ENCODE results near the gene ARL8A.
"Not testable (repeated sequence)": the region's sequence is repeated elsewhere in the genome, so short reads cannot be mapped to it uniquely, and the experiment has no call there.

Gene ARL8A

DNA sequence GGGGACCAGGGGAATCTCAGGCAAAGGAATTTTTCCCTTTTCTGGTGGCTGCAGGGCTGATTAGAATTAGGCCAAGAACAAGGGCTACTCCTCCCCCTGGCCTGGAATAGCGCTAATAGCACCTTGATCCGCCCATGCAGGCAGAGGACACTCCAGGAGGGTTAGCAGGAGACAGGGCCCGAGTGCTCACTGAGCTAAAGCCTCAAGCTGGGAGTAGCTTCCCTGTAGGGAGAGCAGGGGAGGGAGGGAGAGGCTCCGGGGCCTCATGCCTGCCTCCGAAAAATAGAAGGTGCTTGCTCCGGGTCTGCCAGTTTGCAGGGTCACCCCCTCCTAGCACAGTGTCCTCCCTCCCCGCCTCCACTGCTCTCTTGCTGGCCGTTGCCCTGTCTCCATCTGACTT is 12.1 kb upstream of the ARL8A start:
- no peak for DNase-seq

DNA sequence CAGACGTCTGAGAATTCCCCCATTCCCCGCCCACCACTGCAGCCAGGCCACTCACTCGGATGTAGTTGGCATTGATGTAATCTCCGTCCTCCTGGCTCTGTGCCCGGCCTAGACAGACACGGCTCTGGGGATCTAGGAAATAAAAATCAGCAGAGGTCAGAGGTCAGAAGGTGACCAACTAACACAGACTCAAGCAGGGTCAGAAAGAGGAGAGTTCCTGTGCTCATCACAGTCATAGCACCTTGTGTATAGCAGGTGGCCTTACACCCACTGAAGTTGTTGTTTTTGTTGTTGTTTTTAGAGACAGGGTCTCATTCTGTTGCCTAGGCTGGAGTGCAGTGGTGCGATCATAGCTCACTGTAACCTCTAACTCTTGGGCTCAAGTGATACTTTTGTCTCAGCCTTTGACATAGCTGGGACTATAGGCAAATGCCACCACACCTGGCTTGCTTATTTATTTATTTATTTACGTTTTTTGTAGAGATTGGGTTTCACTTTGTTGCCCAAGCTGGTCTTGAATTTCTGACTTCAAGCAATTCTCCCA is 11.0 kb upstream of the ARL8A start:
- no peak for DNase-seq

DNA sequence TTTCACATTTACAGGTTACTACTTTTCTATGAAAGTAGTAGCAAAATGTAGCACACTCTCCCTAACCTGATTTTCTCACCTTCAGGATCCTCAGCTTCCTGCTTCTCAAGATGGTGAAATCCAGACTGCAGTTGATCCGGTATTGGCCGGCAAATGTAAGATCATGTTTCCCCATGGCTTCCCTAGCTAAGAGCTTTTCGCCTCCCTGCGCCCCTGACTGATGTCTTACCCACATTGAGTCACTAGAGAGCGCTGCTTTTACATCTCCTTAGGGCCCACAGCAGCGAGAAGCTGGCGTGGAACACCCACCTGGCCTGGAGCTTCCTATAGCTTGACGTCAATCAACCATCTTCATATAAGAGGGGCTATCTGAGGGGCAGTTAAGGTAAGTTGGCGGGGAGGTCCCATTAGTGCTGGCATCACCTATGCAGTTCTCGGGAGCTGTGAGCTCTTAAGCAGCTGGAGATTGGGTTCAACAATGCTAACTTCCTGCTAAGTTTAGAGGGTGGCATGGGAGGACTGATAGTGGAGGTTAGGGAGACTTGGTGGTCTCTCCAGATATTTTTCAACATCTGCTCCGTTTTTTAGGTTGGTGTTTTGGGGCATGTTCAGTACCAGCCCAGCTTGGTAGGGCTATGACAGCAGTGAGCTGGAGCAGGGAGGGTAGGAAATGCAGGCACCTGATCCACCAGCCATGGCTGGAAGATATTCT is 10.4 kb upstream of the ARL8A start:
- peak; percentile 50 to 62 for DNase-seq

DNA sequence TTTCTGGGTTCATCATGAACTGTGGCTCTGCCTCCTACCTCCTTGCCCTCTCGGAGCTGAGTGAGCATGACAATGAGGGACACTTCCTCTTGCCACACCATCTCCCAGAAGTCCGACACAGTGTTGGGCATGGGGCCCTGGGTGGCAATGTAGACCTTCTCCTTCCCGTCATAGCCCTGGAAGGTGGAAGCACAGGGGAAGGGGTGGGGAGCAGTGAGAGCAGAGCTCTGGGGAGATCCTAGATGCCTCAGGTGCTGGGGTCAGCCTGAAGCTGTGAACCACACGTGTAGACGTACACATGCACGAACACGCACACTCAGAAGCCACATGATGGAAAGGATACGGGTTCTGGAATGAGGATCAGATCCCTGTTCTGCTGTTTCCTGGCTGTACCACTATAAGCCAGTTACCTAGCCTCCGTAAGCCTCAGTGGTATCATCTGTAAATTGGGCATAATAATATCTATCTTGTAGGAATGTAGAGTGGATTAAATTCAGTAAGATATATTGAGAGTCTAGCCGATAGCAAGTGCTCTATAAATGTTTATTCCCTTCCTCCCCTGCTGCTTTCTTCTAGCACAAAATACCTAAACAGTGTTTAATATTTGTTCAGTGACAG is 9.7 kb upstream of the ARL8A start:
- no peak for DNase-seq

DNA sequence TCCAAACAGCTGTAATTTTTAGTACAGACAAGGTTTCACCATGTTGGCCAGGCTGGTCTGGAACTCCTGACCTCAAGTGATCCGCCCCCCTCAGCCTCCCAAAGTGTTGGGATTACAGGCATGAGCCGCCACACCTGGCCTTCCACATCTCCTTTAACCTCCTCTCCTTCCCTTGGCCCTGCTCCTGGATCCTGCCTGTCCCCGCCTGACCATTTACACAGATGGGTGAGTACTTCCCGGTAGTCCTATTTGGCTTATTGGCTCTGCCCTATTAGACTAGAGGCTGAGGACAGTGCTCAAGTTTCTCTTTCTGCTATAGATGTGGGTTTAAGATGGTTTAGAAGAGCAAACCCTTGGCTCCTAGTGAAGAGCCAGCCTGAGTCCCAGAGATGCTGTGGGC is 8.7 kb upstream of the ARL8A start:
- no peak for DNase-seq

DNA sequence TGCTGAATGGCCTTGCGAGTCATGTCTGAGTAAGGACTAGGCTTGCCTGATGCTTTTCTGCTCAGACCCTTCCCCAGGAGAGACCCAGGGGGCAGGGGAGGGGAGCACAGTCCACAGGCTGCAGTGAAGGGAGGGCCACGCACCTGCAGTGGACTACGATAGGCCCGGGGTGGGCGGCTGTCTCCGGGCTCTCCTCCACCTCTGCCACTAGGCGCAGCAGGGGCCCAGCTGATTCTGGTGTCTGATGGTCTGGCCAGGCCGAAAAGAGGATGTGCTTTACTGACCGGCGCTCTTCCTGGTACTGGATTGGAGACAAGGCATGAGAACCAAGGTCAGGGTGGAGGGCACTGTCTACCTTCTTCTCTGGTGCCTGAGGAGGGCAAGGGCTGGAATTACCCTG is 7.9 kb upstream of the ARL8A start:
- DNase-seq: no peak

DNA sequence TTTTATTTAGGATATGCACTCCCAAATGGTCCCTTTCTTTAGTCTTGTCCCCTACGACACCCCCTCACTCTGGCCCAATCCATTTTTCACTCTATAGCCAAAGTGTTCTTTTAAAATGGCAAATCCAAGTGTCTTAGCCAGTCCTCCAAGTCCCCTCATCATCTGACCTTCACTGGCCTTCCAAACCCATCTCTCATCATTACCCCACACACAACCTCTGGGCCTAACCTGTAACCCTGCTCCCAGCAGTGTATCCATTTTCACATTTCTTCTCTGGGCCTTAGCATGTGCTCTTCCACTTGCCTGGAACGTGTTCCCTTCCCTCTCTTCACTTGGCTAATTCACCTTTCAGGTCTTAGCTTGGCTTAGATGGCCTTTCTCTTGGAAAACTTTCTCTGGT is 6.5 kb upstream of the ARL8A start:
- no peak for DNase-seq

DNA sequence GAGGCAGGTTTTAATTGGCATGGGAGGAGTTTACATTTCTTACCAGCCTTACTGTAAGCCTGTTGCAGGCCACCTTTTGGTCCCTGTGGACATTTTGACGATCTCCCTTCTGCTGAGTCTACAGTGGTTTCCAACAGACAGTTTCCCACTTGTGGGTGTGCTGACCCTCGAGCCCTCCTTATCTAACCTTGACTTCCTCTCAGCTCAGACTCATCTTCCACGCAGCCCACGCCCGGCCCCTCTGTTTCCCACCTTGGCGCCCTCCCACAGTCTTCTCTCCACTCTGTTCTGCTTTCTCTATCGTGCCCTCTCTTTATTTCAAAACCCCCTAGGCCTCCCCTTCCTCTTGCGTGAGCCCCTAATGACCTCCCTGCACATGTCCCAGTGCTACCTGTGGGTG is 6.1 kb upstream of the ARL8A start:
- no peak for DNase-seq

DNA sequence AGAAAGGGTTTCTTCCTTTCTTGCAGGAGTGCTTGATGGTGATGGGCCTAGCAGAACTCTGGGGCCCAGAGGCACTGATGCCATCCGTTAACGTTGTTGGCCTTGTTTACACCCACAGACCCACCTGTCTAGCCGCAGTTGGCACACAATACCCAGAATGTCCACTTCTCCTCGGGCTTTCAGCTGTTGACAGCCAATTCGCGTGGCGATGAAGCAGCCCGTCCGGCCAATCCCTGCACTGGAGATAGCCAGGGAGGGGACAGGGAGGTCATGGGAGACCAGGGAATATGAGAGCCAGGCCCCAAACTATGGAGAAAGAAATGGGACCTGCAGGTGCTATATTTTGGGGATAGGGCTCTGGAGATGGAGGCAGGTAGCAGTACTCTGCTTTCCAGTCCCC is 5.7 kb upstream of the ARL8A start:
- no peak for DNase-seq

DNA sequence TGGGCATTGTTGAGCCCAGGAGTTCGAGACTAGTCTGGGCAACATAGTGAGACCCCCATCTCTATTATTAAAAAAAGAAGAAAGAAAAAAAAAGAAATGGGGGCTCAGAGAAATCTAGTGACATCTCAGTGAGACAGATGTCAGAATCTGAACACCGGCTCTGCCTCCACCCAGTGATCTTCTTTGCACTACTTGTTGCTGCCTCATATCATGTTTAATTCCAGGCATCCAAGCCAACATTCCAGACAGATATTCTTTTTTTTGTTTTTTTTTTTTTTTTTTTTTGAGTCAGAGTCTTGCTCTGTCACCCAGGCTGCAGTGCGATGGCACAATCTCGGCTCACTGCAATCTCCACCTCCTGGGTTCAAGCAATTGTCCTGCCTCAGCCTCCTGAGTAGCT is 5.0 kb upstream of the ARL8A start:
- DNase-seq: no peak

DNA sequence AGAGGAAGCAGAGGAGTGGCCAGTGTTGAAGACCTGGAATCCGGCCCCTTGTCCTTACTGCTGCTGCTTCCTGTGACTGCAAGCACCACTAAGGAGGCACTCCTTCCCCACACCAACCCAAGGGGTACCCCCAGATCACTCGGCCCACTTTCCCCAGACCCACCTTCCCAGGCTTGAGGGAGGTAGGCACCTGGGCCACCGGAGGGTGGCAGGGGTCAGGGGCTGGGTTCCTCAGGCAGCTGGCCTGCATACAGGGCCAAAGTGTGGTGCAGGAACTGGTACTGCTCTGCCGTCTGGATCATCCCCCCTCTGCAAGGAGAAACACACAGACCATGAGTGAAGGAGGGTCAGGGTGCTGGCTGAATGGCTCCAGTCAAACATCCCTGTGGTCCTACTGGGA is 3.9 kb upstream of the ARL8A start:
- DNase-seq: no peak

DNA sequence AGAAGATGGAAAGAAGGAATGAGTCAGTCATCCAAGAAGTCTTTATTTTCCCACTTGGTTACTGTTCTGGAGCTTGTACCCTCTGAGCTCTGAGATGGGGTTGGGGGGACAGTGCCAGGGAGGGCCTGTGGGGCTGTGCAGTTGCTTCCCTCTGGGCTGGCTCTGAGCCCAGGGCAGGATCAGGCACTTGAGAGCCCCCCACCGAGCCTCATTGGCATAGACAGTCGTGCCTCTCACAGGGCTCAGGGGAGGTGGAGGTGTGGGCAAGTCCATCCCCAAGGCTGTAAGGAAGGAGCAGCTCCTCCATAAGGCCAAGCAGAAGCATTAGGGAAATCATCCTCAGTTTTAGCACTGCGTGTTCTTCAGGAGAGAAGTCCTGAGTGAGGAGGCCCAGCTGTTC is 2.5 kb upstream of the ARL8A start:
- no peak for DNase-seq

DNA sequence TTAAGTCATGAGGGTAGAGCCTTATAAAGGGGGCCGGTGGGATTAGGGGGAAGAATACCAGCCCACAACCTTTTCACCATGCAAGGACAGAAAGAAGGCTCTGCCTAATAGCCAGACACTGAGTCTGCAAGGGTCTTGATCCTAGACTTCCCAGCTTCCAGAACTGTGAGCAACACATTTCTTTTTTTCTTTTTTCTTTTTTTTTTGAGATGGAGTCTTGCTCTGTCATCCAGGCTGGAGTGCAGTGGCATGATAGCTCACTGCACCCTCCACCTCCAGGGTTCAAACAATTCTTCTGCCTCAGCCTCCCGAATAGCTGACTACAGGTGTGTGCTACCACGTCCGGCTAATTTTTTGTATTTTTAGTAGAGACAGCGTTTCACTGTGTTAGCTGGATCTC is 1.7 kb upstream of the ARL8A start:
- DNase-seq: no peak

DNA sequence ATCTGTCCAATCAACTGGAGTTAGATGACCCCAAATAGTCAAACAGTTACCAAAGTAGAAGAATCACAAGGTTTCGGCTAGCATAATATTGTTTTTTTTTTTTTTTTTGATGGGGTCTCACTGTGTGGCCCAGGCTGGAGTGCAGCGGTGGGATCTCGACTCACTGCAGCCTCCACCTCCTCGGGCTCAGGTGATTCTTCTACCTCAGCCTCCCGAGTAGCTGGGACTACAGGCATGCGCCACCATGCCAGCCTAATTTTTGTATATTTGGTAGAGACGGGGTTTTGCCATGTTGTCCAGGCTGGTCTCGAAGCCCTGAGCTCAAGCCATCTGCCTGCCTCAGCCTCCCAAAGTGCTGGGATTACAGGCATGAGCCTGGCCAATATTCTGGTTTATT is 1.2 kb upstream of the ARL8A start:
- not testable (repeated sequence) for DNase-seq

DNA sequence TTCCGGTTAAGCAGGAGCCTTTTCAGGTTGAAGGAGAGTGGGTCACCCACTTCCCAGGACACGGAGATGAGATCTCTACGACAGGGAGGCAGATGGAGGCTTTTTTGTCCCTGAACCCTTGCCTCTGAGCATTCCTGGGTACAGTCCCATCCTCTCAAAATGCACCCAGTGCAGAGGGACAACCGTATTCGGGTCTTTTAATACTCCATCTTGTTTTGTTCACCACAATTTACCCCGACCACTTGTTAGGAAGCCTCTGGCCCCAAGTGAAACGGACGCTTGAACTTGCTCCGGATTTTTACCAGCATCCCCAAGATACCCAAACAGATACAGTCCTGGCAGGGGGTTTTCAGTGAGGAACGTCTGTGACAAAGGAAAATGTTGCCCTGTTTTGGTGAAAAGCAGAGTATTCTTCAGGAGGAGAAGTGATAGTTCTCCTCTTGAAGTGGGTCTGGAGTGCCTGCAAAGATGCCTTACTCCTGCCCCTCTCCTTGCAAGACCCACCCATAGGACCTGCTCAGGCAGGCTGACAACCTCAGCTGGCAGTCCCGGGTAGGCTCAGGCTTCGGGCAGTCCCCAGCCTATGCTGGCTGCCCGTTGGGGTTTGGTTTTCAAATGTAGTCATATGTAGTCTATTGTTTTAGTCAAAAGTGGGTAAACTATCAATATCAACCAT is 669 bp upstream of the ARL8A start:
- DNase-seq: peak in 1 of 2 donors; percentile 22

DNA sequence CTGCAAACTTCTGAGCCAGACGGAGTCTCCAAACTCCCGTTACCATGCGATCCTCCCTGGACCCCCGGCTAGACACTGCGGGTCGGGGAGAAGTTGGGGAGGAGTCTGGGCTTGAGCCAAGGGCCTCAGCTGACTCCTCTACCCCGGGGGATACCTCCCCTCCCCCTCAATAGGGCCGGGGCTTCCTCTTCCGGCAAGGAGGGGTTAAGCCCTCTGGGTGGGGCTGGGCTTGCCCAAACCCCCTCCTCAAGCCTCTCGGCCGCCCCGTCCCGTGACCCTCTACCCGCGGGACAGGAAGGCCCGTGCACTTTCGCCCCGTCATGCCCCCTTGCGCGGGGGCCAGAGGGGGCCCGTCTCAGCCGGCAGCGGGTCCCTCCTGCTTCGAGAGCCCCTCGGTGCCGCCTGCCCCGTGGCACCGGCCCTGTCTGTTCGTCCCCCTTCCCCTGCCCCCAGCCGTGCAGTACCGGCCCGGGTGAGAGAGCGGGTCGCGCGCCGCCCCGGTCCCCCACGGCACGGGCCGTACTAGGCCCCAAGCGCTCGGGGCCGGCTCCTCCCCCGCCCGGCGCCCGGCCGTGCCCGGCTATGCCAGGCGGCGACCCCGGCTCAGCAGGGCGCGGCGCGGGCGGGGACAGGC is 652 bp downstream of the ARL8A start:
- DNase-seq: no peak

DNA sequence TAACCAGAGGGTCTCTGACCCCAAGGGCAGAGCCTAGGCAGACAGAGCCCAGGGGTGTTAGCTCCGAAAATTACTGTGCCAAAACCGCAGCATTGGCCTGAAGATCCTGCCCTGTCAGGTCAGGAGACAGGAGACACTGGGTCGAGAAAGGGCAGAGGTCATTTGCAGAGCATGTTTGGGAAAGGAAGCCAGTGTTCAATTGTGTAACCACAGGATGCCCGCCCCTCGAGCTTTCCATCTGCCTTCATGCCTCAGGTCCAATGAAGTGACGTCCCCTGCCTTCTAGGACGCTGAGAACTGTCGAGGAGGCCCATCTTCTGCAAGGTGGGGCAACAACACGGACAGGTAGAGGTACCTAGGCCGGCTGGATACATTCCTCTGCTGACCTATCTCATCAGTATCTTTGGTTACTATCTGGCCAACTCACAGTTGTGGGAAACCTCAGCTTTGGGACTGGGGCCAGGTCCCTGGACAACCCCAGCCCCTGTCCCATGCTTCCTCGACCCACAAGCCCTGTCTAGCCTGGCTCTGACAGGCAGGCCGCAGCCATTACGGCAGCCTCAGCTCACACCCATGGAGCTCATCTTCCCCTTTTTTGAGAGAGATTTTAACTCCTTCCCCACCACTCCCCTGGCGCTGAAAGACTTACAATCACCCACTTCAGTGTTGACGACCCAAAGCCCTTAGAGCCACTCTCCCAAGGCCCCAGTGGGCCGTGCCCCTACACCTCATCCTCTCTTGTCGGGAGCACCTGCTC is 1.3 kb downstream of the ARL8A start:
- no peak for DNase-seq

DNA sequence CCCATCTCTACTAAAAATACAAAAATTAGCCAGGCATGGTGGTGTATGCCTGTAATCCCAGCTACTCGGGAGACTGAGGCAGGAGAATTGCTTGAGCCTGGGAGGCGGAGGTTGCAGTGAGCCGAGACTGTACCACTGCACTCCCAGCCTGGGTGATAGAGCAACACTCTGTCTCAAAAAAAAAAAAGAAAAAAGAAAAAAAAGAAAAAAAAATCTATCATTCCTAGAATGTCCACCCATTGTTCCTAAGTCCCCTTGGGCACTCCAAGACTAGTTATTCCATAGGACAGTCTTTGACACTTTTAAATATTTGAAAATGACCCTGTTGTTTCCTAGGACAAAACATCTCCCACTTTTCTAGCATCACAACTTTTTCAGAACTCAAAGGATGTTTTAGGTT is 3.1 kb downstream of the ARL8A start:
- DNase-seq: not testable (repeated sequence)

DNA sequence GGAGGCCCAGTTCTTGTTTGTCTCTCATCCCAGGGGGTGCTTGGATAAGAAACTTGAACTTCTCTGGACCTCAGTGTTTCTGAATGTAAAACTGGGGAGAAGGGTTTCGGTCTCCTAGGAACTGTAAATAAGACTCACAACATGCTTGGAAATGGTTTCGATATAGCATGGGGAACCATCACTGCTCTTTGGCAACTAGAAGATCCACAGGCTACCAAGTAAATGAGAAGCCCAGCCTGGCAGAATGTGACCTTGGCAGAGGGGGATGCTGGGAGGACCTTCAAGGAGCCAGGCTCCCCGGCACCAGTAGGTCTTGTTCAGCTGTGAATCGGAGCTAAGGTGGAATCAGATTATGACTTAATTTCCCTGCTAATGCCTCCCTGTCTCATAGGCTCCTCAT is 3.7 kb downstream of the ARL8A start:
- DNase-seq: no peak

DNA sequence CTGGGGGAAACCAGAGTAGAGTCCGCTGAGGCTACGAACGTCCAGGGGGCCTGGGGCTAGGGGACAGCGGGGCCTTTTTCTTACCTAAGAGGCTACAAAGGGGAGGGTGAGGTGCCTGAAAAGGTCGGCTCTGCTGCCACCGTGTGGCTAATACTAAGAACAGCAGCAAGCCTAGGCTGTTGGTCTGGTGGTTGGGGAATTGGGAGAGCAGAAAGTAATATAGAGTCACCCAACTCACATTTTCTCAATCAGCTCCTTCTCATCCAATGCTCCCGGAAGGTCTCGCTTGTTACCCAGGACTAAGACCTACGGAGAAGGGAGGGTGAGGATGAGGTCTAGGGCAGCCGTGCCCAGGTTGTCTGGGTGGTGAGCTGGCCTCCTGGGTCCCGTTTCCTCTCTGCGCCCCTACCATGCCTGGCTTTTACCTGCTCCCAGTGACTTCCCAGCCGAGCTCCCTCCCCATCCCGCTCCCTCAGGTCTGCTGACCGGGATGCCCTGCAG is 9.3 kb downstream of the ARL8A start:
- DNase-seq: peak; percentile 51 to 56

DNA sequence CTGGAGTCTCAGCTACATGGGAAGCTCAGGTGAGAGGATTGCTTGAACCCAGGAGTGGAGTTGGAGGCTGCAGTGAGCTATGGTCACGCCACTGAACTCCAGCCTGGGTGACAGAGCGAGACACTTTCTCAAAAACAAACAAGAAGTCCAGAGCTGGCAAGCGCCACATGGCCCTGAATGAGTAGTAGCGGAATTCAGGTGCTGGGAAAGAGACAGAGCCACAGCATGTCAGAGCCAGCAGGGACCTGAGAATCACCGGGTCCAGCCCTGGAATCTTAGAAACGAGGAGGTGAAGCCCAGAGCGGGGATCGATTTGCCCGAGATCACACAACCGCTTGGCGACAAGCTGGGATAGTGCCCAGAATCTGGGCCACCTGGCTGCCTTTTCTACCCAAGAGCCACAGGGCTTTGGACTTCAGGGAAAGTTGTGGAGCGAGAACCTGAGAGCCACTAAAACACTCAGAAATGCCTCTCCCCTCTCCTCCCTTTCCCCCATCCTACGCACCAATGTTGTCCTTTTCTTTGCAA is 9.8 kb downstream of the ARL8A start:
- no peak for DNase-seq

DNA sequence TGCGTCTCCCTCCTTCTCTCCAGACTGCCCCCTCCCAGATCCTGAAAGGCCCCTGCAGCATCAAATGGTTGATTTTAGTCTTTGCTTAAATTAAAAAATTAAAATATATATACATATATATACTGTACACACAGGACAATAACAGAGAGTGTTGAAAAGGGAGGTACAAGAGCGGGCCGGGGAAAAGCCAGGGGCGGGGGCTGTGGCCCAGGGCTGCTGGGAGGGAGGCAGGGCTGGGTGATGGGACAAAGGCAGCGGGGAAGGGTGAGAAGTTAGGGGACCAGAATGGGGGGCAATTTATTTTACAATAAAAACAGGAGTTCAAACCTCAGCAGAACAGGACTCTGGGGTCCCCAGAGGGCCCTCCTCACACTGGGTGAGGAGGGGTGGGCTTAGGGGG is 10.5 kb downstream of the ARL8A start:
- no peak for DNase-seq

DNA sequence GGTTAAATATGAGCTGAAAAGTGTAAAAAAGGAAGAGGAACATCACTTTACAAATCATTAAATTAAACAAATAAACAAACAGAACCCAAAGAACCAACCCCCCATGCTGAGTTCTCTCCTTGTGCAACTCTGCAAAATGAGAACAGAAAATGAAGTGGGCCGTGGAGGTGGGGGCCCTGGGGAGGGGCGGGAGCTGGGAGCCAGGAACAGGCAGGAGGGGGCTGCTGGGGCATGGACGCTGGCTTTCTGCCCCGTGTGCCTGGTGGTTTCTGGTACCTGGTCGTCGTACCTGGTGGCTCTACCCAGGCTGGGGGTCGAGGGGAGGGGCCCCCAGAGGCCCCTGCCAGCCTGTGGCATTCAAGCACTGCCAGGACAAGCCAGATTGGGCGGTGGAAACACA is 11.0 kb downstream of the ARL8A start:
- no peak for DNase-seq
